ENCODE data around the gene SLC25A3. TPM values are rescaled to one million over a fixed set of nuclear protein-coding genes. Genes with fewer than 3 reads are reported as not detected.

The SLC25A3 gene
- total RNA-seq, 1 donor from 2014 or later, result 531 TPM

DNA sequence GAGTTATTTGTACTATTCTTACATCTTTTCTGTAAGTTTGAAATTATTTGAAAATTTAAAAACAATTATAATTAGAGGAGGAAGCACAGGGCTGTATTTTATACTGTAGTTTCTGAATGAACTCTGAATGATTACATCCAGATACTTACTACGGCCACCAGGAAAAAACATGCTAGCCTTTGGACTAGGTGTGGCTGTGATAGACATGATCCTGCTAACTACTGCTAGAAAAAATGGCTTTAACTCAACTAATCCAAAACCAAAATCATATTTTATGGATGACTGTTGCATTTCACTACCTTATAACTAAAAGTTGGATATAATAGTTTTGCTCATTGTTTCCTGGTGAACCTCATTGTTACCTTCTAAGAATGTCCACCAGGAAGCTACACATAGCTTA lies 15.1 kb upstream of the SLC25A3 start:
- no peaks in the 10 kb centered on the region for H3K27me3 Mint-ChIP-seq (ENCODE audit: low read depth)
- H3K4me1 Mint-ChIP-seq (ENCODE audit: low read depth), result peaks cover 4% of the 10 kb centered on the region
- no peaks in the 10 kb centered on the region for H3K36me3 Mint-ChIP-seq (ENCODE audit: low read depth)
- H3K4me3 Mint-ChIP-seq (ENCODE audit: unreplicated experiment), result no peak overlapping the region
- no peaks in the 10 kb centered on the region for H3K9me3 Mint-ChIP-seq (ENCODE audit: low read depth)
- TF ChIP-seq, protein P1, sequence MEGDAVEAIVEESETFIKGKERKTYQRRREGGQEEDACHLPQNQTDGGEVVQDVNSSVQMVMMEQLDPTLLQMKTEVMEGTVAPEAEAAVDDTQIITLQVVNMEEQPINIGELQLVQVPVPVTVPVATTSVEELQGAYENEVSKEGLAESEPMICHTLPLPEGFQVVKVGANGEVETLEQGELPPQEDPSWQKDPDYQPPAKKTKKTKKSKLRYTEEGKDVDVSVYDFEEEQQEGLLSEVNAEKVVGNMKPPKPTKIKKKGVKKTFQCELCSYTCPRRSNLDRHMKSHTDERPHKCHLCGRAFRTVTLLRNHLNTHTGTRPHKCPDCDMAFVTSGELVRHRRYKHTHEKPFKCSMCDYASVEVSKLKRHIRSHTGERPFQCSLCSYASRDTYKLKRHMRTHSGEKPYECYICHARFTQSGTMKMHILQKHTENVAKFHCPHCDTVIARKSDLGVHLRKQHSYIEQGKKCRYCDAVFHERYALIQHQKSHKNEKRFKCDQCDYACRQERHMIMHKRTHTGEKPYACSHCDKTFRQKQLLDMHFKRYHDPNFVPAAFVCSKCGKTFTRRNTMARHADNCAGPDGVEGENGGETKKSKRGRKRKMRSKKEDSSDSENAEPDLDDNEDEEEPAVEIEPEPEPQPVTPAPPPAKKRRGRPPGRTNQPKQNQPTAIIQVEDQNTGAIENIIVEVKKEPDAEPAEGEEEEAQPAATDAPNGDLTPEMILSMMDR (IDR thresholded peaks at IDR 0.05), result no peak
- no peak overlapping the region for H3K27ac Mint-ChIP-seq (ENCODE audit: unreplicated experiment)
- DNase-seq (ENCODE audit: low spot score), result no peak

DNA sequence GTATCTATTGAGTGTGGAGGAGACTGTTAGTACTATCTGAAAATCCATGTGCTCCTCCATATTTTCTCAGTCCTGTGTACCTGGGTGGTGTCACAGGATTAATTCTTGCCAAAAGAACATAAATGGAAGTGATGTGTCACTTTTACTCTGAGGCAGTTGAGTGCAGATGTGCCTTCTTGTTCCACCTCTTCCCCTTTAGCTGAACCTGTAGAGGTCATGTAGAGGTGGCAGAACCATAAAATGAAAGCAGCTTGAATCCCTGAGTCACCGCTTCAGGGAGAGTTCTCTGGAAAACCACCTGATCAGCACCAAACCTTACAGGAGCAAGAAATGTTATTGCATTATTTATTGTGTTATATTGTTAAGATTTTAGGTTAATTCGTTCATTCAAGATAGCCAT lies 14.7 kb upstream of the SLC25A3 start:
- TF ChIP-seq, protein P1 (IDR thresholded peaks at IDR 0.05), result no peak
- no peaks in the 10 kb centered on the region for H3K36me3 Mint-ChIP-seq (ENCODE audit: low read depth)
- no peak overlapping the region for H3K27ac Mint-ChIP-seq (ENCODE audit: unreplicated experiment)
- no peak overlapping the region for H3K4me3 Mint-ChIP-seq (ENCODE audit: unreplicated experiment)
- H3K9me3 Mint-ChIP-seq (ENCODE audit: low read depth), result no peaks in the 10 kb centered on the region
- H3K4me1 Mint-ChIP-seq (ENCODE audit: low read depth), result peaks cover 4% of the 10 kb centered on the region
- DNase-seq (ENCODE audit: low spot score), result no peak
- no peaks in the 10 kb centered on the region for H3K27me3 Mint-ChIP-seq (ENCODE audit: low read depth)

DNA sequence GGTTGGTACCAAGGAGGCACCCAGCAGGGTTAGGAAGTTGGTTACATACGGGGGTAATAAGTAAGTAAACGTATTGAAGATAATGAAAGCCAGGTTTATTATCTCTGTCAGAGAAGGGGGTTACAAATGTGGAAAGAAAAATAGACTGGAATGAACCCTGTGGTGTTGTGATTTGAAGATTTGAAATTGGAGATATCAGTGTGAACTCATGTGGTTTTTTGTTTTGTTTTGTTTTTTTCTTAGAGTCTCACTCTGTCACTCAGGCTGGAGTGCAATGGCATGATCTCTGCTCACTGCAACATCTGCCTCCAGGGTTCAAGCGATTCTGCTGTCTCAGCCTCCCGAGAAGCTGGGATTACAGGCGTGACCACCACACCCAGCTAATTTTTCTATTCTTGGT lies 14.1 kb upstream of the SLC25A3 start:
- no peaks in the 10 kb centered on the region for H3K36me3 Mint-ChIP-seq (ENCODE audit: low read depth)
- H3K4me3 Mint-ChIP-seq (ENCODE audit: unreplicated experiment), result no peak overlapping the region
- H3K27ac Mint-ChIP-seq (ENCODE audit: unreplicated experiment), result no peak overlapping the region
- TF ChIP-seq, protein P1 (IDR thresholded peaks at IDR 0.05), result no peak
- H3K9me3 Mint-ChIP-seq (ENCODE audit: low read depth), result no peaks in the 10 kb centered on the region
- H3K4me1 Mint-ChIP-seq (ENCODE audit: low read depth), result peaks cover 1% of the 10 kb centered on the region
- DNase-seq (ENCODE audit: low spot score), result no peak
- no peaks in the 10 kb centered on the region for H3K27me3 Mint-ChIP-seq (ENCODE audit: low read depth)

DNA sequence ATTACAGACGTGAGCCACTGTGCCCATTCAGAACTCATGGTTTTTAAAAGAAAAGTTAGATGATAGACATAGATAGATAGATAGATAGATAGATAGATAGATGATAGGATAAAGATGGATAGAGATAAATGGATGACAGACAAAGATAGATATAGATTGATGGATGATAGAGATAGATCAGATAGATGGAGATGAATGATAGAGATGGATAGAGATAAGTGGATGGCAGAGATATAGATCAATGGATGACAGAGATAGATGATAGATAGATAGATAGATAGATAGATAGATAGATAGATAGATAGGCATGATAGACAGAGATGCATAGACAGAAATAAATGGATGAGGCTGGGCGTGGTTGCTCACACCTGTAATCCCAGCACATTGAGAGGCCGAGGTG lies 13.7 kb upstream of the SLC25A3 start:
- H3K9me3 Mint-ChIP-seq (ENCODE audit: low read depth), result no peaks in the 10 kb centered on the region
- no peaks in the 10 kb centered on the region for H3K4me1 Mint-ChIP-seq (ENCODE audit: low read depth)
- no peak for DNase-seq (ENCODE audit: low spot score)
- no peak overlapping the region for H3K27ac Mint-ChIP-seq (ENCODE audit: unreplicated experiment)
- H3K27me3 Mint-ChIP-seq (ENCODE audit: low read depth), result no peaks in the 10 kb centered on the region
- no peaks in the 10 kb centered on the region for H3K36me3 Mint-ChIP-seq (ENCODE audit: low read depth)
- no peak overlapping the region for H3K4me3 Mint-ChIP-seq (ENCODE audit: unreplicated experiment)
- TF ChIP-seq, protein P1 (IDR thresholded peaks at IDR 0.05), result no peak

DNA sequence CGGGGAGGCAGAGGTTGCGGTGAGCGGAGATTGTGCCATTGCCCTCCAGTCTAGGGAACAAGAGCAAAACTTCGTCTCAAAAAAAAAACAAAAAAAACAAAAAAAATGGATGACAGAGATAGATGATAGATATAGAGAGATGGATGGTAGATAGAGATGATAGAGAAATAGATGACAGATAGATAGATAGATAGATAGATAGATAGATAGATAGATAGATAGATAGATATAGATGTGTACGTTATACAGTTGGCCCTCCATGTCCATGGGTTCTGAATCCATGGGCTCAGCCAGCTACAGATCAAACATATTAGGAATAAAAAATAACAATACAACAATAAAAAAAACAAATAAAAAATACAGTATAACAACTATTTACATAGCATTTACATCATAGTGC lies 12.8 kb upstream of the SLC25A3 start:
- no peaks in the 10 kb centered on the region for H3K4me1 Mint-ChIP-seq (ENCODE audit: low read depth)
- no peak overlapping the region for H3K27ac Mint-ChIP-seq (ENCODE audit: unreplicated experiment)
- H3K27me3 Mint-ChIP-seq (ENCODE audit: low read depth), result no peaks in the 10 kb centered on the region
- no peaks in the 10 kb centered on the region for H3K36me3 Mint-ChIP-seq (ENCODE audit: low read depth)
- no peak overlapping the region for H3K4me3 Mint-ChIP-seq (ENCODE audit: unreplicated experiment)
- TF ChIP-seq, protein P1 (IDR thresholded peaks at IDR 0.05), result no peak
- no peak for DNase-seq (ENCODE audit: low spot score)
- H3K9me3 Mint-ChIP-seq (ENCODE audit: low read depth), result no peaks in the 10 kb centered on the region

Measured in chondrocyte (in vitro differentiated cells).